Muscle layer of duodenum (tissue), 2 donors: Measurements from ENCODE around the gene MUC20.

Source experiments
- H3K27ac ChIP-seq: one replicate; pipeline ENCODE4 v1.7.0; 2013; ENCODE audit warnings: mild to moderate bottlenecking, low read length
- H3K27me3 ChIP-seq: one replicate; pipeline ENCODE4 v1.7.0; 2013; ENCODE audit warnings: low read depth, mild to moderate bottlenecking, control low read depth, low read length
- H3K36me3 ChIP-seq, 2 donors: one replicate each; pipeline ENCODE4 v1.7.0; 2013; ENCODE audit warnings: low read length in 2 of 2, control low read depth in 1 of 2, mild to moderate bottlenecking in 1 of 2; ENCODE audit not compliant: insufficient read depth in 2 of 2, control insufficient read depth in 1 of 2
- H3K4me1 ChIP-seq, 2 donors: one replicate each; pipeline ENCODE4 v1.7.0; 2013; ENCODE audit warnings: low read length in 2 of 2, mild to moderate bottlenecking in 2 of 2, control low read depth in 1 of 2, moderate library complexity in 1 of 2; ENCODE audit not compliant: insufficient read depth in 2 of 2, control insufficient read depth in 1 of 2
- H3K4me3 ChIP-seq, 2 donors: one replicate each; pipeline ENCODE4 v1.7.0; 2013; ENCODE audit warnings: low read length in 2 of 2, low read depth in 1 of 2, mild to moderate bottlenecking in 1 of 2
- H3K9me3 ChIP-seq, 2 donors: one replicate each; pipeline ENCODE4 v1.7.0; 2013; ENCODE audit warnings: low read length in 2 of 2, control low read depth in 1 of 2, mild to moderate bottlenecking in 1 of 2; ENCODE audit not compliant: control insufficient read depth in 1 of 2
- donor health status: healthy.

MUC20 gene

GRCh38 chr3:195754906-195755305 lies 34.1 kb downstream of the MUC20 start:
- Histone ChIP-seq H3K9me3 (no peaks in the 10 kb centered on the region), H3K36me3 (no peaks in the 10 kb centered on the region), H3K4me3 (no peak overlapping the region), H3K27ac (no peak overlapping the region), H3K27me3 (peaks cover 5% of the 10 kb centered on the region), H3K4me1 (peaks cover 0 to 5% of the 10 kb centered on the region in 2 donors)

- H3K9me3 ChIP-seq: no peaks in the 10 kb centered on the region
- H3K27me3 ChIP-seq: peaks cover 5% of the 10 kb centered on the region
- H3K27ac ChIP-seq: no peak overlapping the region
- no peaks in the 10 kb centered on the region for H3K36me3 ChIP-seq
- no peak overlapping the region for H3K4me3 ChIP-seq
- peaks cover 0 to 8% of the 10 kb centered on the region in 2 donors for H3K4me1 ChIP-seq
These were observed 34.6 kb downstream of the MUC20 start for GRCh38 chr3:195755391-195755790.

- peaks cover 0 to 12% of the 10 kb centered on the region in 2 donors for H3K4me1 ChIP-seq
- H3K27ac ChIP-seq: no peak overlapping the region
- H3K4me3 ChIP-seq: no peak overlapping the region
- no peaks in the 10 kb centered on the region for H3K9me3 ChIP-seq
- peaks cover 11% of the 10 kb centered on the region for H3K27me3 ChIP-seq
- no peaks in the 10 kb centered on the region for H3K36me3 ChIP-seq
These were observed 35.3 kb downstream of the MUC20 start for GRCh38 chr3:195755791-195756676.

- no peak overlapping the region for H3K4me3 ChIP-seq
- no peaks in the 10 kb centered on the region for H3K9me3 ChIP-seq
- H3K27me3 ChIP-seq: peaks cover 17% of the 10 kb centered on the region
- peaks cover 0 to 16% of the 10 kb centered on the region in 2 donors for H3K4me1 ChIP-seq
- H3K27ac ChIP-seq: no peak overlapping the region
- H3K36me3 ChIP-seq: no peaks in the 10 kb centered on the region
These were observed 36.6 kb downstream of the MUC20 start for GRCh38 chr3:195757438-195757770.

GRCh38 chr3:195757827-195758226 lies 37.0 kb downstream of the MUC20 start:
- no peak overlapping the region for H3K4me3 ChIP-seq
- no peaks in the 10 kb centered on the region for H3K9me3 ChIP-seq
- peaks cover 0 to 16% of the 10 kb centered on the region in 2 donors for H3K4me1 ChIP-seq
- H3K27me3 ChIP-seq: peaks cover 17% of the 10 kb centered on the region
- H3K27ac ChIP-seq: no peak overlapping the region
- no peaks in the 10 kb centered on the region for H3K36me3 ChIP-seq

DNA sequence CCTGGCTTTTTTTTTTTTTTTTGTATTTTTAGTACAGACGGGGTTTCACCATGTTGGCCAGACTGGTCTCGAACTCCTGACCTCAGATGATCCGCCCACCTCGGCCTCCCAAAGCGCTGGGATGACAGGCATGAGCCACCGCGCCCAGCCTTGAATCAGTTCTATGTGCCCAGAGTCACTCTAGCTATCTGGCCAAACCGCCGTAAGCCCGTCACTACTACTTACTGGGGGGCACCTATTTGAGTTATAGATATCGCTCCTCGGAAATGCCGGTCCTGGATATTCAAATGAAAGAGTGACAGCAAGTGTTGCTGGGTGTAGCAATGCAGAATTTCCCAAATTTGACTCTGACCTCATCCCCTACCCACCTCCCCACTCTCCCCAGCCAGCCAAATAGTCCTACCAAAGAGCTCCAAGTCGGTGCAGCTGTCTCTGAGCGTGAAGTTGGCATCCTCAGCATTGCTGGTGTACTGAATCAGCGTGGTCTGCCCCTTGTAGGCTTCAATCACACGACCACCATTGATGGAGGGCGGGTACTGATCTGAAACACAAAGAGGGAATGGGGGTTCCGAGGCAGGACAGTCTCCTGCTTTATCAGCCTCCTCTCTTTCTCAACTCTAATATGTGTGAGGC lies 38.1 kb downstream of the MUC20 start:
- Histone ChIP-seq H3K36me3 (no peaks in the 10 kb centered on the region), H3K4me1 (peaks cover 0 to 16% of the 10 kb centered on the region in 2 donors), H3K27me3 (peaks cover 17% of the 10 kb centered on the region), H3K9me3 (no peaks in the 10 kb centered on the region), H3K4me3 (no peak overlapping the region), H3K27ac (no peak overlapping the region)

- Histone ChIP-seq H3K27me3 (peaks cover 17% of the 10 kb centered on the region), H3K9me3 (no peaks in the 10 kb centered on the region), H3K4me3 (no peak overlapping the region), H3K36me3 (no peaks in the 10 kb centered on the region), H3K27ac (no peak overlapping the region), H3K4me1 (peaks cover 0 to 16% of the 10 kb centered on the region in 2 donors)
These were observed 39.8 kb downstream of the MUC20 start for GRCh38 chr3:195760345-195761122.

- Histone ChIP-seq H3K27ac (no peak overlapping the region), H3K36me3 (no peaks in the 10 kb centered on the region), H3K9me3 (no peaks in the 10 kb centered on the region), H3K4me1 (peaks cover 0 to 16% of the 10 kb centered on the region in 2 donors), H3K4me3 (no peak overlapping the region), H3K27me3 (peaks cover 17% of the 10 kb centered on the region)
These were observed 40.4 kb downstream of the MUC20 start for GRCh38 chr3:195761123-195761566.

GRCh38 chr3:195761567-195762248 lies 40.9 kb downstream of the MUC20 start:
- no peaks in the 10 kb centered on the region for H3K9me3 ChIP-seq
- H3K27me3 ChIP-seq: peaks cover 17% of the 10 kb centered on the region
- H3K4me3 ChIP-seq: no peak overlapping the region
- no peaks in the 10 kb centered on the region for H3K36me3 ChIP-seq
- H3K27ac ChIP-seq: no peak overlapping the region
- H3K4me1 ChIP-seq: peaks cover 0 to 16% of the 10 kb centered on the region in 2 donors

- peaks cover 17% of the 10 kb centered on the region for H3K27me3 ChIP-seq
- no peaks in the 10 kb centered on the region for H3K9me3 ChIP-seq
- no peak overlapping the region for H3K4me3 ChIP-seq
- H3K36me3 ChIP-seq: no peaks in the 10 kb centered on the region
- no peak overlapping the region for H3K27ac ChIP-seq
- peaks cover 0 to 16% of the 10 kb centered on the region in 2 donors for H3K4me1 ChIP-seq
These were observed 41.4 kb downstream of the MUC20 start for GRCh38 chr3:195762249-195762585.

- H3K27ac ChIP-seq: no peak overlapping the region
- no peaks in the 10 kb centered on the region for H3K36me3 ChIP-seq
- H3K4me3 ChIP-seq: no peak overlapping the region
- H3K27me3 ChIP-seq: peaks cover 17% of the 10 kb centered on the region
- H3K9me3 ChIP-seq: no peaks in the 10 kb centered on the region
- H3K4me1 ChIP-seq: peaks cover 0 to 12% of the 10 kb centered on the region in 2 donors
These were observed 41.8 kb downstream of the MUC20 start for GRCh38 chr3:195762611-195763010.
